ENCODE data around the gene STXBP6.

- no peak for TF ChIP-seq ZNF530 (tag by site-specific recombination; IDR thresholded peaks at IDR 0.05; ENCODE audit: low read depth)
- no peak for TF ChIP-seq YY1 (tag by site-specific recombination; IDR thresholded peaks at IDR 0.05)
- no peak for TF ChIP-seq ZNF654 (tag by site-specific recombination; IDR thresholded peaks at IDR 0.05; ENCODE audit: low read depth)
- TF ChIP-seq BCL11A (tag by site-specific recombination; IDR thresholded peaks at IDR 0.05; ENCODE audit: low read depth) = no peak
- no peak for TF ChIP-seq CTCF (tag by site-specific recombination; IDR thresholded peaks at IDR 0.05)
- no peak for TF ChIP-seq ZNF558 (tag by site-specific recombination; IDR thresholded peaks at IDR 0.05)
These were observed 205.9 kb downstream of the STXBP6 start for GRCh38 chr14:24844011-24844410.

All from HEK293 (cell line).